Chondrocyte (in vitro differentiated cells): ENCODE data around the gene ZNF700. TPM values are rescaled to one million over a fixed set of nuclear protein-coding genes. Genes with fewer than 3 reads are reported as not detected.
"Not testable (repeated sequence)": the region's sequence is repeated elsewhere in the genome, so short reads cannot be mapped to it uniquely, and the experiment has no call there.

ENCODE experiments used
- DNase-seq: peaks from one replicate; pipeline ENCODE4 v3.0.0; 2021; ENCODE audit warnings: mixed read lengths, low spot score
- H3K27ac Mint-ChIP-seq: one replicate; pipeline ENCODE4 v1.8.0; 2021; ENCODE audit warnings: mild to moderate bottlenecking, moderate library complexity, mixed read lengths; ENCODE audit not compliant: unreplicated experiment
- H3K27me3 Mint-ChIP-seq: 2 replicates; pipeline ENCODE4 v1.8.0; 2021; ENCODE audit warnings: low read depth, mixed read lengths
- H3K36me3 Mint-ChIP-seq: 2 replicates; pipeline ENCODE4 v1.8.0; 2021; ENCODE audit warnings: low read depth, mixed read lengths
- H3K4me1 Mint-ChIP-seq: 2 replicates; pipeline ENCODE4 v1.8.0; 2021; ENCODE audit warnings: low read depth, mild to moderate bottlenecking, mixed read lengths
- H3K4me3 Mint-ChIP-seq: one replicate; pipeline ENCODE4 v1.8.0; 2021; ENCODE audit warnings: mild to moderate bottlenecking, moderate library complexity, mixed read lengths; ENCODE audit not compliant: unreplicated experiment
- H3K9me3 Mint-ChIP-seq: 2 replicates; pipeline ENCODE4 v1.8.0; 2021; ENCODE audit warnings: low read depth, mixed read lengths
- total RNA-seq: library from RNA; stranded (reverse); gene quantifications from 3 replicates; pipeline ENCODE4 v1.2.1, GENCODE V29; 2021
- TF ChIP-seq, protein P1 (sequence below): fragments of 200-600 bp; sonication (generic); IDR thresholded peaks from 2 replicates; pipeline ENCODE4 v1.5.0; 2021; ENCODE audit warnings: antibody characterized with exemption, mild to moderate bottlenecking, moderate library complexity

Gene ZNF700
- total RNA-seq, 1 donor from 2014 or later, result 5.5 TPM

DNA sequence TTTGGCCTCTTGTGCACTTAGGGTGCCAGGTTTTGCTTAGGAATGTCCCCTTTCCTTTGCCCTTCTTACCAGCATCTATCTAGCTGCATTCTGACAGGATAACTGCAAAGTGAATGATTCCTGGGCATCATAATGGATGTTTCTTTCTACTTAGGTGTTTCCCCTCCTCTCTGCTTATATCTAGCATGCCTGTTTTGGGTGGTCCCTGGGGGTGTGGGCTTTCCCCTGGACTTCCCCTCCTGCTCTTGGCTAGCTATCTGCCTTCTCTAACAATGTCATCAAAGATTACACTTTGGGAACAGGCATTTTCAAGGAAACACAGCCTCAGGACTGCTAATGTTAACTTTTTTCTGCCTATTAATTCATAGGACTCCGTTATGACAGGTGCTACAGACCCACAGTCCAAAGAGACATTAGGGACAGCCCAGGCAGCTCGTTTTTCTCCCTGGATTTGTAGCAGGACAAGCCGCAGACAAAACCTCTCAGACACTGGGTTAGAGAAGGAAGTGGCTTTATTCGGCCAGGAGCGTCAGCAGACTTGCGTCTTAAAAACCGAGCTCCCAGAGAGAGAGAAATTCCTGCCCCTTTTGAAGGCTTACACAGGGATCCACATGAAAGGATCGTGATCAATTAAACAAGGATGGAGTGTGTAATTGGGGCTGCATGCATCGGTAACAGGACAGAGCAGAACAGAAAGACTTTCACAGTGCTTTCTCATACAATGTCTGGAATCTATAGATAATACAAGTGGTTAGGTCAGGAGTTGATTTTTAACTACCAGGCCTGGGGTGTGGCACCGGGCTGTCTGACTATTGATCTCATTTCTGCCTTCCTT, 17.3 kb downstream of the ZNF700 start:
- Mint-ChIP-seq H3K9me3 (peaks cover 57% of the 10 kb centered on the region), H3K4me3 (no peak overlapping the region), H3K27ac (no peak overlapping the region), H3K4me1 (no peaks in the 10 kb centered on the region), H3K36me3 (peaks cover 60% of the 10 kb centered on the region), H3K27me3 (no peaks in the 10 kb centered on the region)
- TF ChIP-seq, protein P1, sequence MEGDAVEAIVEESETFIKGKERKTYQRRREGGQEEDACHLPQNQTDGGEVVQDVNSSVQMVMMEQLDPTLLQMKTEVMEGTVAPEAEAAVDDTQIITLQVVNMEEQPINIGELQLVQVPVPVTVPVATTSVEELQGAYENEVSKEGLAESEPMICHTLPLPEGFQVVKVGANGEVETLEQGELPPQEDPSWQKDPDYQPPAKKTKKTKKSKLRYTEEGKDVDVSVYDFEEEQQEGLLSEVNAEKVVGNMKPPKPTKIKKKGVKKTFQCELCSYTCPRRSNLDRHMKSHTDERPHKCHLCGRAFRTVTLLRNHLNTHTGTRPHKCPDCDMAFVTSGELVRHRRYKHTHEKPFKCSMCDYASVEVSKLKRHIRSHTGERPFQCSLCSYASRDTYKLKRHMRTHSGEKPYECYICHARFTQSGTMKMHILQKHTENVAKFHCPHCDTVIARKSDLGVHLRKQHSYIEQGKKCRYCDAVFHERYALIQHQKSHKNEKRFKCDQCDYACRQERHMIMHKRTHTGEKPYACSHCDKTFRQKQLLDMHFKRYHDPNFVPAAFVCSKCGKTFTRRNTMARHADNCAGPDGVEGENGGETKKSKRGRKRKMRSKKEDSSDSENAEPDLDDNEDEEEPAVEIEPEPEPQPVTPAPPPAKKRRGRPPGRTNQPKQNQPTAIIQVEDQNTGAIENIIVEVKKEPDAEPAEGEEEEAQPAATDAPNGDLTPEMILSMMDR, result no peak
- DNase-seq, result no peak

GRCh38 chr19:11942843-11943108, 17.9 kb downstream of the ZNF700 start:
- TF ChIP-seq, protein P1, result no peak
- Mint-ChIP-seq H3K27ac (no peak overlapping the region), H3K4me1 (no peaks in the 10 kb centered on the region), H3K4me3 (no peak overlapping the region), H3K36me3 (peaks cover 63% of the 10 kb centered on the region), H3K27me3 (no peaks in the 10 kb centered on the region), H3K9me3 (peaks cover 63% of the 10 kb centered on the region)
- DNase-seq, result no peak

DNA sequence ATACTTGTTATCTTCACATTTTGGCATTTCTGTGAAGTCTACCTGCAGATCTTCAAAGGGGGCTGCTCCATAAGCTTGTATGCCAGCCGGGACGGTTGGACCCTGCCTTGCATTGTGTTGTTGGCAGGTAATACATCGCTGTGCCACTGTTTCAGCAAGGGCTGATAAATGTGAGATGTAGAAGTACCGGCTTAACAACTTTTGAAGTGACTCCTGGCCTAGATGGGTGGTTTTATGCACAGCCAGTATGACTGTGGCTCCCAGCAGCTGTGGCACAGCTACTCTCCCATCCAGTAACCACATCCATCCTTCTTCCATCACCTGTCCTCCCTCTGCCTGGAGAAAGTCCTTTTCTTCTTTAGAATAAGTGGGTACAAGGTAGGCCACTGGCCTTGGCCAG, 19.7 kb downstream of the ZNF700 start:
- peaks cover 76% of the 10 kb centered on the region for H3K9me3 Mint-ChIP-seq
- H3K36me3 Mint-ChIP-seq, result peaks cover 76% of the 10 kb centered on the region
- no peak for DNase-seq
- H3K4me3 Mint-ChIP-seq, result no peak overlapping the region
- no peaks in the 10 kb centered on the region for H3K4me1 Mint-ChIP-seq
- no peak overlapping the region for H3K27ac Mint-ChIP-seq
- TF ChIP-seq, protein P1, result no peak
- H3K27me3 Mint-ChIP-seq, result no peaks in the 10 kb centered on the region

DNA sequence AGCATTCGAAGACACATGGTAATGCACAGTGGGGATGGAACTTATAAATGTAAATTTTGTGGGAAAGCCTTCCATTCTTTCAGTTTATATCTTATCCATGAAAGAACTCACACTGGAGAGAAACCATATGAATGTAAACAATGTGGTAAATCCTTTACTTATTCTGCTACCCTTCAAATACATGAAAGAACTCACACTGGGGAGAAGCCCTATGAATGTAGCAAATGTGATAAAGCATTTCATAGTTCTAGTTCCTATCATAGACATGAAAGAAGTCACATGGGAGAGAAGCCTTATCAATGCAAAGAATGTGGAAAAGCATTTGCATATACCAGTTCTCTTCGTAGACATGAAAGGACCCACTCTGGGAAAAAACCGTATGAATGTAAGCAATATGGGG, 23.7 kb downstream of the ZNF700 start:
- TF ChIP-seq, protein P1, result no peak
- Mint-ChIP-seq H3K27ac (no peak overlapping the region), H3K36me3 (peaks cover 82% of the 10 kb centered on the region), H3K4me1 (no peaks in the 10 kb centered on the region), H3K4me3 (no peak overlapping the region), H3K9me3 (peaks cover 72% of the 10 kb centered on the region), H3K27me3 (no peaks in the 10 kb centered on the region)
- DNase-seq, result no peak

DNA sequence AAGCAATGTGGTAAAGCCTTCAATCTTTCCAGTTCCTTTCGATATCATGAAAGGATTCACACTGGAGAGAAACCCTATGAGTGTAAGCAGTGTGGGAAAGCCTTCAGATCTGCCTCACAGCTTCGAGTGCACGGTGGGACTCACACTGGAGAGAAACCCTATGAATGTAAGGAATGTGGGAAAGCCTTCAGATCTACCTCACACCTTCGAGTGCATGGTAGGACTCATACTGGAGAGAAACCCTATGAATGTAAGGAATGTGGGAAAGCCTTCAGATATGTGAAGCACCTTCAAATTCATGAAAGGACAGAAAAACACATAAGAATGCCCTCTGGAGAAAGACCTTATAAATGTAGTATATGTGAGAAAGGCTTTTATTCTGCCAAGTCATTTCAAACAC, 24.3 kb downstream of the ZNF700 start:
- Mint-ChIP-seq H3K4me1 (no peaks in the 10 kb centered on the region), H3K9me3 (peaks cover 70% of the 10 kb centered on the region), H3K27me3 (no peaks in the 10 kb centered on the region), H3K36me3 (peaks cover 78% of the 10 kb centered on the region), H3K27ac (no peak overlapping the region), H3K4me3 (no peak overlapping the region)
- TF ChIP-seq, protein P1, result no peak
- DNase-seq, result no peak

DNA sequence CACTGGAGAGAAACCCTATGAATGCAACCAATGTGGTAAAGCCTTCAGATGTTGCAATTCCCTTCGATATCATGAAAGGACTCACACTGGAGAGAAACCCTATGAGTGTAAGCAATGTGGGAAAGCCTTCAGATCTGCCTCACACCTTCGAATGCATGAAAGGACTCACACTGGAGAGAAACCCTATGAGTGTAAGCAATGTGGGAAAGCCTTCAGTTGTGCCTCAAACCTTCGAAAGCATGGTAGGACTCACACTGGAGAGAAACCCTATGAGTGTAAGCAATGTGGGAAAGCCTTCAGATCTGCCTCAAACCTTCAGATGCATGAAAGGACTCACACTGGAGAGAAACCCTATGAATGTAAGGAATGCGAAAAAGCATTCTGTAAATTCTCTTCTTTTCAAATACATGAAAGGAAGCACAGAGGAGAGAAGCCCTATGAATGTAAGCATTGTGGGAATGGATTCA, 24.7 kb downstream of the ZNF700 start:
- not testable (repeated sequence) for H3K27ac Mint-ChIP-seq, H3K27me3 Mint-ChIP-seq, H3K4me1 Mint-ChIP-seq, DNase-seq, H3K4me3 Mint-ChIP-seq
- H3K36me3 Mint-ChIP-seq, result peaks cover 74% of the 10 kb centered on the region
- H3K9me3 Mint-ChIP-seq, result peaks cover 66% of the 10 kb centered on the region
